ENCODE measurements around the gene DLG2.

DLG2 gene

GRCh38 chr11:83922953-83923352, 1704.2 kb downstream of the DLG2 start:
- TF ChIP-seq SPI1 (IDR thresholded peaks at IDR 0.05; ENCODE audit: borderline replicate concordance, low read depth) (no peak), REST (IDR thresholded peaks at IDR 0.05; ENCODE audit: insufficient replicate concordance, low read depth) (no peak), CTCF (IDR thresholded peaks at IDR 0.05; ENCODE audit: insufficient read depth, low read length) (no peak), POLR2AphosphoS5 (IDR thresholded peaks at IDR 0.05; ENCODE audit: low read depth) (no peak), GABPA (IDR thresholded peaks at IDR 0.05; ENCODE audit: low read depth) (no peak)

GRCh38 chr11:83922318-83922717, 1704.8 kb downstream of the DLG2 start:
- Histone ChIP-seq H3K27ac (replicated peaks) (no peak overlapping the region), H3K27me3 (ENCODE audit: insufficient read depth, poor library complexity, severe bottlenecking) (no peaks in the 10 kb centered on the region), H3K4me3 (replicated peaks; ENCODE audit: insufficient read depth, low read length) (no peak overlapping the region)
- DNase-seq (ENCODE audit: low read depth in 1 of 2, low spot score in 1 of 2): no peak
- TF ChIP-seq REST (IDR thresholded peaks at IDR 0.05; ENCODE audit: insufficient replicate concordance, low read depth): no peak
- no peak for TF ChIP-seq CTCF (IDR thresholded peaks at IDR 0.05; ENCODE audit: insufficient read depth, low read length)
- TF ChIP-seq POLR2AphosphoS5 (IDR thresholded peaks at IDR 0.05; ENCODE audit: low read depth): no peak
- no peak for TF ChIP-seq SPI1 (IDR thresholded peaks at IDR 0.05; ENCODE audit: borderline replicate concordance, low read depth)
- TF ChIP-seq GABPA (IDR thresholded peaks at IDR 0.05; ENCODE audit: low read depth): no peak

More at GRCh38 chr11:83922953-83923352, 1704.2 kb downstream of the DLG2 start:
- Histone ChIP-seq H3K27ac (replicated peaks) (no peak overlapping the region), H3K4me3 (replicated peaks; ENCODE audit: insufficient read depth, low read length) (no peak overlapping the region), H3K27me3 (ENCODE audit: insufficient read depth, poor library complexity, severe bottlenecking) (no peaks in the 10 kb centered on the region)
- no peak for DNase-seq (ENCODE audit: low read depth in 1 of 2, low spot score in 1 of 2)

GRCh38 chr11:83921447-83922192, 1705.5 kb downstream of the DLG2 start:
- no peak overlapping the region for H3K27ac ChIP-seq (replicated peaks)

More at GRCh38 chr11:83921447-83922192, 1705.5 kb downstream of the DLG2 start:
- H3K4me3 ChIP-seq (replicated peaks; ENCODE audit: insufficient read depth, low read length): no peak overlapping the region
- TF ChIP-seq GABPA (IDR thresholded peaks at IDR 0.05; ENCODE audit: low read depth): no peak
- no peak for TF ChIP-seq POLR2AphosphoS5 (IDR thresholded peaks at IDR 0.05; ENCODE audit: low read depth)
- TF ChIP-seq CTCF (IDR thresholded peaks at IDR 0.05; ENCODE audit: insufficient read depth, low read length): no peak
- no peak for TF ChIP-seq REST (IDR thresholded peaks at IDR 0.05; ENCODE audit: insufficient replicate concordance, low read depth)
- no peak for TF ChIP-seq SPI1 (IDR thresholded peaks at IDR 0.05; ENCODE audit: borderline replicate concordance, low read depth)
- DNase-seq (ENCODE audit: low read depth in 1 of 2, low spot score in 1 of 2): no peak
- H3K27me3 ChIP-seq (ENCODE audit: insufficient read depth, poor library complexity, severe bottlenecking): no peaks in the 10 kb centered on the region
